NB4 (cell line): Measurements from ENCODE around the gene AMN1.
A peak's percentile ranks its signal among the peaks of the same experiment; 100 is the strongest.

Experiments used
- DNase-seq: peaks from one replicate; pipeline ENCODE4 v3.0.0; 2010; ENCODE audit warnings: low read depth
- H3K4me3 ChIP-seq: one replicate; pipeline ENCODE4 v1.5.1; 2011; ENCODE audit warnings: mild to moderate bottlenecking, low read depth, low read length, moderate library complexity
- CTCF ChIP-seq: IDR thresholded peaks from one replicate; pipeline ENCODE4 v1.5.1; 2012; ENCODE audit warnings: low read depth, low read length
- MYC ChIP-seq: IDR thresholded peaks from 2 replicates; pipeline ENCODE4 v1.6.1; 2011; ENCODE audit warnings: low read depth, low read length
- POLR2A ChIP-seq: IDR thresholded peaks from 2 replicates; pipeline ENCODE4 v1.6.1; 2011; ENCODE audit warnings: mild to moderate bottlenecking; ENCODE audit not compliant: insufficient read length; ENCODE audit errors: extremely low read depth
- TF ChIP-seq, protein P1 (sequence below): IDR thresholded peaks from 2 replicates; pipeline ENCODE4 v1.6.1; 2011; ENCODE audit warnings: low read depth, low read length

The AMN1 gene

GRCh38 chr12:31631023-31631724 is 97.6 kb downstream of the AMN1 start:
- H3K4me3 ChIP-seq = no peak overlapping the region
- no peak for DNase-seq
- TF ChIP-seq POLR2A (no peak), MYC (no peak), CTCF (no peak)
- TF ChIP-seq, protein P1, sequence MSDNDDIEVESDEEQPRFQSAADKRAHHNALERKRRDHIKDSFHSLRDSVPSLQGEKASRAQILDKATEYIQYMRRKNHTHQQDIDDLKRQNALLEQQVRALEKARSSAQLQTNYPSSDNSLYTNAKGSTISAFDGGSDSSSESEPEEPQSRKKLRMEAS = no peak

- TF ChIP-seq MYC (no peak), POLR2A (no peak), CTCF (no peak)
- TF ChIP-seq, protein P1 = no peak
- H3K4me3 ChIP-seq = no peak overlapping the region
- DNase-seq = no peak
These were observed 98.8 kb downstream of the AMN1 start for GRCh38 chr12:31629756-31630732.

DNA sequence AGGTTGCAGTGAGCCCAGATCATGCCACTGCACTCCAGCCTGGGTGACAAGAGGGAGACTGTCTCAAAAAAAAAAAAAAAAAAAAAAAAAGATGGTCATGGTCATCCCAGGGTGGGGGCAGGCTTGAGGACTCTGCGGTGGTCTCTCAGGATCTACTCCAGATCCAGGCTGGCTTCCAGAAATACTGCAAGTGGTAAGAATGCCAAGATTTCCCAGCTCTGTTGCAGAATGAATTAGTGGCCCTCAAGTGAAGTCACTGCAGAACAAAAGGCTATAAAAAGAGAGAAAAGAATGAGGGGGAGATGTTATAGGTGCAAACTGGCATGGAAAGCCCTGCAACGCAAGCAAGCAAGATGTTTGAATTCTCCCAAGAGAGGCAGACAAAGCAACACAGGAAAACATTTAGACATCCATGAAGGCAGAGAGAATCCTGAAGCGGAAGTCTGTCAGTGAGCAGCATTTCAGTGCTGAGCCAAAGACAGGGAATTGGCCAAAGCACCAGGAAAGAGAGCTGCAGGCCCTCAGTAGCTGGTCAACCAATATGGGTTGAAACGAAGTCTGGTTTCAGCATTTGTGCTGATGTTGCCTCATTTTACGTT is 101.3 kb downstream of the AMN1 start:
- no peak overlapping the region for H3K4me3 ChIP-seq
- DNase-seq = no peak
- TF ChIP-seq MYC = no peak
- TF ChIP-seq, protein P1 = no peak
- TF ChIP-seq CTCF = no peak

DNA sequence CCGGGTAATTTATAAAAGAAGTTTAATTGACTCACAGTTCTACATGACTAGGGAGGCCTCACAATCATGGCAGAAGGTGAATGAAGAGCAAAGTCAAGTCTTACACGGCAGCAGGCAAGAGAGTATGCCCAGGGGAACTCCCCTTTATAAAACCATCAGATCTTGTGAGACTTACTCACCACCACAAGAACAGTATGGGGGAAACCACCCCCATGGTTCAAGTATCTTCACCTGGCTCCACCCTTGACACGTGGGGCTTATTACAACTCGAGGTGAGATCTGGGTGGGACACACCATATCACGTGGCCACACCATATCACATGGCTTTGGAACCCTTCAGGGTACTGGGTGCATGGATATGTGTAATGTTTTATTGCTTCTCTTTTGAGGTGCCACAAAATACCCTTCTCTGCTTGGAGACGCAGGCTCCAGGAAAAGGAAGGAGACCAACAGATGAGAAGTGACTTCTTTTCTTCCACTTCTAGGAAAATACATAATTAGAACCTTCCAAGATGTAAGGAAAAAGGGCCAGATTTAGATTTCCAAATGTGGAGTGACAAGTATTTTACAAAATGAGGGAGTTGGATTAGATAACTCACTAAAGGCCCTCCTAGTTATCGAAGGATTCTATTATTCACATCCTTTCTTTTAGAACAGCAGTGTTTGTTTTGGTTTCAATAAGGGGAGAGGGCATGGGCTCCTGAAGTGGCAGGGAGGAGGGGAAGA is 102.4 kb downstream of the AMN1 start:
- H3K4me3 ChIP-seq = no peak overlapping the region
- TF ChIP-seq, protein P1 = no peak
- no peak for TF ChIP-seq POLR2A
- TF ChIP-seq MYC = no peak
- TF ChIP-seq CTCF = no peak
- no peak for DNase-seq

GRCh38 chr12:31622038-31622437 is 106.8 kb downstream of the AMN1 start:
- TF ChIP-seq MYC (no peak), POLR2A (no peak), CTCF (no peak)
- TF ChIP-seq, protein P1 = no peak
- peak; percentile 20 for DNase-seq
- no peak overlapping the region for H3K4me3 ChIP-seq
